ENCODE results near the gene PTOV1.

- no peak for TF ChIP-seq EZH2phosphoT487 (conservative IDR thresholded peaks at IDR 0.05; ENCODE audit: low read length)
- no peak for TF ChIP-seq CTCF (IDR thresholded peaks at IDR 0.05; ENCODE audit: insufficient read depth, low read length, poor library complexity, severe bottlenecking)
Measured at GRCh38 chr19:49840736-49841249, 10.2 kb upstream of the PTOV1 start.

Measured in SU-DHL-6 (cell line).